Measurements from ENCODE around the gene LRRC3C.

DNA sequence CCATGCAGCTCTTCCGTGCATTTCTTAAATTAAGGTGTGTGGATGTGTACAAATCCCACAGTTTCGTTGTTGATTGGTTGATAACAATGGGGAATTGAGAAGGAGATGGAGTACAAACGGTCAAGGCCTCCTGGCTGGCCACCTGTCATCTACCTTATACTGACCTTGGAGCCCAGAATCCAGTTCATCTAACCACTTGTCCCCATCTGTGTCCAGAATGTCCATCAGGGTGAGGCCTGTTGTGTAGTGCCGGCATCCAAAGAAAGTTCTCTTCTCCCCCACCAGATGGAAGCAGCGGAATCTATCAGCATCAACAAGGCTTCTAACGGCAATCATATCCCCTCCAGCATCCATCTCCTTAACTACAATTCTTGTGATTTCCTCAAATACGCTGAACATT, 10.6 kb upstream of the LRRC3C start:
- TF ChIP-seq, protein P1, sequence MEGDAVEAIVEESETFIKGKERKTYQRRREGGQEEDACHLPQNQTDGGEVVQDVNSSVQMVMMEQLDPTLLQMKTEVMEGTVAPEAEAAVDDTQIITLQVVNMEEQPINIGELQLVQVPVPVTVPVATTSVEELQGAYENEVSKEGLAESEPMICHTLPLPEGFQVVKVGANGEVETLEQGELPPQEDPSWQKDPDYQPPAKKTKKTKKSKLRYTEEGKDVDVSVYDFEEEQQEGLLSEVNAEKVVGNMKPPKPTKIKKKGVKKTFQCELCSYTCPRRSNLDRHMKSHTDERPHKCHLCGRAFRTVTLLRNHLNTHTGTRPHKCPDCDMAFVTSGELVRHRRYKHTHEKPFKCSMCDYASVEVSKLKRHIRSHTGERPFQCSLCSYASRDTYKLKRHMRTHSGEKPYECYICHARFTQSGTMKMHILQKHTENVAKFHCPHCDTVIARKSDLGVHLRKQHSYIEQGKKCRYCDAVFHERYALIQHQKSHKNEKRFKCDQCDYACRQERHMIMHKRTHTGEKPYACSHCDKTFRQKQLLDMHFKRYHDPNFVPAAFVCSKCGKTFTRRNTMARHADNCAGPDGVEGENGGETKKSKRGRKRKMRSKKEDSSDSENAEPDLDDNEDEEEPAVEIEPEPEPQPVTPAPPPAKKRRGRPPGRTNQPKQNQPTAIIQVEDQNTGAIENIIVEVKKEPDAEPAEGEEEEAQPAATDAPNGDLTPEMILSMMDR (IDR thresholded peaks at IDR 0.05 in 8 of 11, conservative IDR thresholded peaks at IDR 0.05 in 3 of 11), result no peak
- no peak for TF ChIP-seq POLR2A (IDR thresholded peaks at IDR 0.05)
- TF ChIP-seq POLR2AphosphoS5 (IDR thresholded peaks at IDR 0.05), result no peak
